Activated CD8-positive, alpha-beta memory T cell treated with anti-CD3 and anti-CD28 coated beads, Interleukin-2, amount 50 U/mL, for 24 hours (primary cell): Measurements from ENCODE around the gene RPTOR.

Source experiments
- DNase-seq: peaks from one replicate; pipeline ENCODE4 v3.0.0-alpha.2; 2020; ENCODE audit errors: extremely low read depth

Gene RPTOR

GRCh38 chr17:80878876-80879722, 334.5 kb downstream of the RPTOR start:
- DNase-seq = no peak

- DNase-seq = no peak
Observed at GRCh38 chr17:80879723-80880647, 335.3 kb downstream of the RPTOR start.

GRCh38 chr17:80880648-80880985, 336.0 kb downstream of the RPTOR start:
- DNase-seq = no peak

- DNase-seq = no peak
Observed at GRCh38 chr17:80881306-80881705, 336.7 kb downstream of the RPTOR start.

GRCh38 chr17:80882323-80882722, 337.7 kb downstream of the RPTOR start:
- DNase-seq = no peak

GRCh38 chr17:80882926-80883685, 338.5 kb downstream of the RPTOR start:
- no peak for DNase-seq

- DNase-seq = no peak
Observed at GRCh38 chr17:80883831-80884735, 339.4 kb downstream of the RPTOR start.

- DNase-seq = no peak
Observed at GRCh38 chr17:80884811-80885210, 340.2 kb downstream of the RPTOR start.

- DNase-seq = no peak
Observed at GRCh38 chr17:80885947-80886582, 341.4 kb downstream of the RPTOR start.

GRCh38 chr17:80886641-80887573, 342.3 kb downstream of the RPTOR start:
- DNase-seq = no peak

GRCh38 chr17:80887639-80888175, 343.1 kb downstream of the RPTOR start:
- DNase-seq = no peak

- DNase-seq = no peak
Observed at GRCh38 chr17:80888276-80889160, 343.9 kb downstream of the RPTOR start.

- no peak for DNase-seq
Observed at GRCh38 chr17:80889231-80890195, 344.9 kb downstream of the RPTOR start.

- no peak for DNase-seq
Observed at GRCh38 chr17:80890196-80890920, 345.7 kb downstream of the RPTOR start.

- no peak for DNase-seq
Observed at GRCh38 chr17:80890921-80891396, 346.3 kb downstream of the RPTOR start.

GRCh38 chr17:80891397-80892018, 346.9 kb downstream of the RPTOR start:
- DNase-seq = peak; percentile 62
